ENCODE results near the gene SERPINB5.

DNA sequence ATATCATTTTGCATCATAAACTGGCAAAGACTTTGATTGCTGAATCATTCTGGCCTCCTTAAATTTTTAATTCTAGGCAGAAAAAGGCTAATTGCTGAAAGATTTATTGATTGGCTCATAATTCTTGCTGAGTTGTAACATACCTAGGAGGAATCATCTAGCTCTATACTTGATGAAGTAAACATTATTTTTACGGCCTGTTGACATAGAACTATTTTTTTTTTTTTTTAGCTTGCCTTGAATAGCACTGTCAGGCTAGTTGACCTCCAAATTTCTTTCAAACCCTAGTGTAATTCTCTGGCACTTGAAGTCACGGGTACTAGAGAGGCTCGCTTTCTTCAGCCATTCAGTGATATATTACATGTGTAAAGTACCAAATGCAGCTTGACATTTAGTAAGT lies 68.2 kb downstream of the SERPINB5 start:
- TF ChIP-seq CTCF (IDR thresholded peaks at IDR 0.05) = no peak
- TF ChIP-seq POLR2A (IDR thresholded peaks at IDR 0.05) = no peak

Measured in testis (tissue), 2 donors.